OCI-M1 (cell line): ENCODE results near the gene ERF.
A peak's percentile ranks its signal among the peaks of the same experiment; 100 is the strongest.

Experiments used
- DNase-seq: peaks from one replicate; lab custom pipeline; 2025; lab: John Stamatoyannopoulos, UW

The ERF gene

GRCh38 chr19:42253245-42254088 is 1.5 kb downstream of the ERF start:
- DNase-seq: peak; percentile 83

GRCh38 chr19:42252365-42253244 is 2.3 kb downstream of the ERF start:
- peak; percentile 55 for DNase-seq

GRCh38 chr19:42251572-42252358 is 3.2 kb downstream of the ERF start:
- no peak for DNase-seq

- DNase-seq: no peak
These were observed 4.0 kb downstream of the ERF start for GRCh38 chr19:42250666-42251531.

GRCh38 chr19:42250183-42250665 is 4.7 kb downstream of the ERF start:
- DNase-seq: no peak

GRCh38 chr19:42249769-42250168 is 5.2 kb downstream of the ERF start:
- DNase-seq: no peak

- DNase-seq: no peak
These were observed 5.7 kb downstream of the ERF start for GRCh38 chr19:42249149-42249750.

- no peak for DNase-seq
These were observed 6.4 kb downstream of the ERF start for GRCh38 chr19:42248270-42249148.

- no peak for DNase-seq
These were observed 7.2 kb downstream of the ERF start for GRCh38 chr19:42247640-42248199.

- DNase-seq: peak; percentile 45
These were observed 7.8 kb downstream of the ERF start for GRCh38 chr19:42246922-42247639.

GRCh38 chr19:42246143-42246921 is 8.6 kb downstream of the ERF start:
- no peak for DNase-seq

GRCh38 chr19:42245231-42245630 is 9.7 kb downstream of the ERF start:
- no peak for DNase-seq

- DNase-seq: peak; percentile 99
These were observed 10.3 kb downstream of the ERF start for GRCh38 chr19:42244347-42245220.

GRCh38 chr19:42242512-42243409 is 12.2 kb downstream of the ERF start, which contains the start of gene GSK3A:
TSS of gene GSK3A (minus strand) at chr19:42242602. CDS start at chr19:42242465, 137 bp downstream.
- peak; percentile 99 for DNase-seq

GRCh38 chr19:42242069-42242511 is 12.8 kb downstream of the ERF start:
- no peak for DNase-seq
